ENCODE data around the gene PPP1R13B. TPM values are rescaled to one million over a fixed set of nuclear protein-coding genes. Genes with fewer than 3 reads are reported as not detected.

The PPP1R13B gene
- total RNA-seq, 1 donor from 2014 or later = 2.5 TPM

- Mint-ChIP-seq H3K27me3 (ENCODE audit: insufficient read depth, low read depth) (peaks cover 7% of the 10 kb centered on the region), H3K4me1 (peaks cover 23% of the 10 kb centered on the region), H3K27ac (no peak overlapping the region), H3K36me3 (no peaks in the 10 kb centered on the region), H3K9me3 (no peaks in the 10 kb centered on the region), H3K4me3 (no peak overlapping the region)
- DNase-seq (ENCODE audit: low spot score) = no peak
- Histone ChIP-seq H3K27ac (no peak overlapping the region), H3F3A (ENCODE audit: low read depth) (no peaks in the 10 kb centered on the region), H3K36me3 (no peaks in the 10 kb centered on the region), H3K9ac (no peak overlapping the region), H3K4me1 (peaks cover 15% of the 10 kb centered on the region), H3K79me2 (ENCODE audit: low read depth) (no peaks in the 10 kb centered on the region), H2AFZ (replicated peaks) (no peak overlapping the region), H4K20me1 (ENCODE audit: low read depth) (no peaks in the 10 kb centered on the region), H3K4me2 (no peak overlapping the region), H3K4me3 (no peak overlapping the region), H3K27me3 (no peaks in the 10 kb centered on the region), H3K9me3 (ENCODE audit: low read depth) (no peaks in the 10 kb centered on the region)
- TF ChIP-seq CTCF (IDR thresholded peaks at IDR 0.05) (no peak), EZH2phosphoT487 (IDR thresholded peaks at IDR 0.05) (no peak), EZH2 (IDR thresholded peaks at IDR 0.05) (no peak)
Observed at GRCh38 chr14:103859416-103860202, 12.2 kb upstream of the PPP1R13B start.

- Mint-ChIP-seq H3K27ac (peak overlapping the region; percentile 57), H3K9me3 (no peaks in the 10 kb centered on the region), H3K4me3 (no peak overlapping the region), H3K27me3 (ENCODE audit: insufficient read depth, low read depth) (peaks cover 9% of the 10 kb centered on the region), H3K36me3 (no peaks in the 10 kb centered on the region), H3K4me1 (peaks cover 29% of the 10 kb centered on the region)
- no peak overlapping the region for H3K27ac ChIP-seq
- peaks cover 16% of the 10 kb centered on the region for H3K4me1 ChIP-seq
- H3K4me3 ChIP-seq = no peak overlapping the region
- H3K9me3 ChIP-seq (ENCODE audit: low read depth) = no peaks in the 10 kb centered on the region
- no peaks in the 10 kb centered on the region for H3K36me3 ChIP-seq
- no peaks in the 10 kb centered on the region for H4K20me1 ChIP-seq (ENCODE audit: low read depth)
- no peaks in the 10 kb centered on the region for H3K27me3 ChIP-seq
- no peaks in the 10 kb centered on the region for H3F3A ChIP-seq (ENCODE audit: low read depth)
- no peak overlapping the region for H3K9ac ChIP-seq
- no peaks in the 10 kb centered on the region for H3K79me2 ChIP-seq (ENCODE audit: low read depth)
- DNase-seq (ENCODE audit: low spot score) = no peak
- no peak overlapping the region for H3K4me2 ChIP-seq
- no peak for TF ChIP-seq CTCF (IDR thresholded peaks at IDR 0.05)
- TF ChIP-seq EZH2phosphoT487 (IDR thresholded peaks at IDR 0.05) = no peak
- TF ChIP-seq EZH2 (IDR thresholded peaks at IDR 0.05) = no peak
- H2AFZ ChIP-seq (replicated peaks) = no peak overlapping the region
Observed at GRCh38 chr14:103858063-103858781, 10.8 kb upstream of the PPP1R13B start.

- no peak overlapping the region for H3K4me3 Mint-ChIP-seq
- H3K27me3 ChIP-seq = no peaks in the 10 kb centered on the region
- H3K9me3 ChIP-seq (ENCODE audit: low read depth) = no peaks in the 10 kb centered on the region
- H2AFZ ChIP-seq (replicated peaks) = no peak overlapping the region
- no peaks in the 10 kb centered on the region for H4K20me1 ChIP-seq (ENCODE audit: low read depth)
- TF ChIP-seq CTCF (IDR thresholded peaks at IDR 0.05) (no peak), EZH2 (IDR thresholded peaks at IDR 0.05) (no peak), EZH2phosphoT487 (IDR thresholded peaks at IDR 0.05) (no peak)
- H3K4me2 ChIP-seq = no peak overlapping the region
- no peaks in the 10 kb centered on the region for H3F3A ChIP-seq (ENCODE audit: low read depth)
- H3K4me1 ChIP-seq = peaks cover 16% of the 10 kb centered on the region
- H3K4me1 Mint-ChIP-seq = peaks cover 29% of the 10 kb centered on the region
- H3K27ac ChIP-seq = no peak overlapping the region
- H3K4me3 ChIP-seq = no peak overlapping the region
- peaks cover 9% of the 10 kb centered on the region for H3K27me3 Mint-ChIP-seq (ENCODE audit: insufficient read depth, low read depth)
- H3K9me3 Mint-ChIP-seq = no peaks in the 10 kb centered on the region
- H3K79me2 ChIP-seq (ENCODE audit: low read depth) = no peaks in the 10 kb centered on the region
- H3K9ac ChIP-seq = no peak overlapping the region
- H3K36me3 ChIP-seq = no peaks in the 10 kb centered on the region
- no peak overlapping the region for H3K27ac Mint-ChIP-seq
- no peaks in the 10 kb centered on the region for H3K36me3 Mint-ChIP-seq
- no peak for DNase-seq (ENCODE audit: low spot score)
Observed at GRCh38 chr14:103857256-103857655, 9.9 kb upstream of the PPP1R13B start.
